IMR-90 (cell line): ENCODE measurements around the gene CDC5L. TPM values are rescaled to one million over a fixed set of nuclear protein-coding genes. Genes with fewer than 3 reads are reported as not detected.

ENCODE experiments used
- ATAC-seq: fragments of 200-7000 bp; cut with Tn5 transposase; 2 replicates; pipeline ENCODE4 v1.9.1; 2020; ENCODE audit warnings: low read depth, mild to moderate bottlenecking, moderate library complexity
- BruUV-seq: library from RNA; stranded (reverse); fragments of 400-500 nt; replicated peaks from 2 replicates; lab custom pipeline; 2021; lab: Mats Ljungman, UMichigan
- CTCF ChIA-PET: fragments of 300-600 bp; formaldehyde crosslinking; extraction: SDS; loops from one replicate; lab custom pipeline; 2021; ENCODE audit warnings: antibody characterized with exemption; lab: Yijun Ruan, JAX
- POLR2A ChIA-PET: fragments of 300-600 bp; sonication (Branson Sonifier 250); formaldehyde crosslinking; loops from one replicate; lab custom pipeline; 2022; ENCODE audit warnings: antibody characterized with exemption; ENCODE audit not compliant: unreplicated experiment; lab: Charles Lee
- DNase-seq: peaks from one replicate; pipeline ENCODE4 v3.0.0; 2013
- H2AFZ ChIP-seq: replicated peaks from 2 replicates; pipeline ENCODE3; 2013; ENCODE audit warnings: low read length, mild to moderate bottlenecking; ENCODE audit not compliant: poor library complexity
- H2AK5ac ChIP-seq: 2 replicates; pipeline ENCODE4 v1.6.1; 2013; ENCODE audit warnings: low read depth, low read length, inconsistent platforms
- H2AK9ac ChIP-seq: replicated peaks from 2 replicates; pipeline ENCODE3; 2013; ENCODE audit warnings: mild to moderate bottlenecking, low read depth, low read length, moderate library complexity; ENCODE audit not compliant: poor library complexity
- H2BK120ac ChIP-seq: 2 replicates; pipeline ENCODE4 v1.6.1; 2013; ENCODE audit warnings: low read depth, low read length, inconsistent platforms
- H2BK15ac ChIP-seq: 3 replicates; pipeline ENCODE4 v1.6.1; 2013; ENCODE audit warnings: low read depth, low read length, inconsistent platforms
- H2BK20ac ChIP-seq: 2 replicates; pipeline ENCODE4 v1.6.1; 2013; ENCODE audit warnings: low read depth, mild to moderate bottlenecking, inconsistent platforms, low read length, moderate library complexity
- H2BK5ac ChIP-seq: 2 replicates; pipeline ENCODE4 v1.6.1; 2013; ENCODE audit warnings: mild to moderate bottlenecking, low read depth, low read length, inconsistent platforms; ENCODE audit not compliant: poor library complexity, severe bottlenecking
- H3K14ac ChIP-seq: replicated peaks from 2 replicates; pipeline ENCODE4 v1.6.1; 2013; ENCODE audit warnings: low read depth, low read length, inconsistent platforms
- H3K18ac ChIP-seq: 2 replicates; pipeline ENCODE4 v1.6.1; 2013; ENCODE audit warnings: low read depth, low read length, control low read depth
- H3K23ac ChIP-seq: 2 replicates; pipeline ENCODE4 v1.6.1; 2013; ENCODE audit warnings: low read depth, low read length, inconsistent platforms
- H3K27ac ChIP-seq: 2 replicates; pipeline ENCODE4 v1.5.1; 2013; ENCODE audit warnings: mild to moderate bottlenecking, control low read depth, low read length; ENCODE audit not compliant: insufficient read depth
- H3K27me3 ChIP-seq: 2 replicates; pipeline ENCODE4 v1.6.1; 2013; ENCODE audit warnings: low read length; ENCODE audit not compliant: control insufficient read depth, insufficient read depth
- H3K36me3 ChIP-seq: 2 replicates; pipeline ENCODE4 v1.6.1; 2013; ENCODE audit warnings: low read length, mixed read lengths; ENCODE audit not compliant: control insufficient read depth, insufficient read depth
- H3K4ac ChIP-seq: 2 replicates; pipeline ENCODE4 v1.6.1; 2013; ENCODE audit warnings: low read depth, low read length, inconsistent platforms
- H3K4me1 ChIP-seq: 2 replicates; pipeline ENCODE4 v1.6.1; 2013; ENCODE audit warnings: low read length, mixed read lengths; ENCODE audit not compliant: control insufficient read depth, insufficient read depth
- H3K4me2 ChIP-seq: 2 replicates; pipeline ENCODE4 v1.6.1; 2013; ENCODE audit warnings: low read depth, mild to moderate bottlenecking, control low read depth, low read length, moderate library complexity
- H3K4me3 ChIP-seq: 2 replicates; pipeline ENCODE4 v1.5.1; 2013; ENCODE audit warnings: low read depth, mild to moderate bottlenecking, control low read depth, low read length, moderate library complexity; ENCODE audit not compliant: insufficient read depth
- H3K56ac ChIP-seq: 2 replicates; pipeline ENCODE4 v1.6.1; 2013; ENCODE audit warnings: low read length, inconsistent platforms; ENCODE audit not compliant: insufficient read depth; ENCODE audit errors: extremely low read depth
- H3K79me1 ChIP-seq, 2 experiments: 2 replicates each; pipeline ENCODE4 v1.6.1; 2013; ENCODE audit warnings: low read length in 2 of 2, inconsistent platforms in 1 of 2, low read depth in 1 of 2
- H3K9ac ChIP-seq: 2 replicates; pipeline ENCODE4 v1.6.1; 2013; ENCODE audit warnings: low read depth, low read length, control low read depth
- H3K9me1 ChIP-seq: 2 replicates; pipeline ENCODE4 v1.6.1; 2013; ENCODE audit warnings: low read length, inconsistent platforms; ENCODE audit not compliant: insufficient read depth
- H3K9me3 ChIP-seq: 2 replicates; pipeline ENCODE4 v1.6.1; 2013; ENCODE audit warnings: low read length; ENCODE audit not compliant: control insufficient read depth, insufficient read depth
- H4K20me1 ChIP-seq: 2 replicates; pipeline ENCODE4 v1.6.1; 2013; ENCODE audit warnings: low read length, inconsistent platforms; ENCODE audit not compliant: insufficient read depth
- H4K5ac ChIP-seq: 2 replicates; pipeline ENCODE4 v1.6.1; 2013; ENCODE audit warnings: mild to moderate bottlenecking, low read depth, low read length, control low read depth
- H4K8ac ChIP-seq, 2 experiments: 2 replicates each; pipeline ENCODE4 v1.6.1; 2013; ENCODE audit warnings: low read depth in 2 of 2, low read length in 2 of 2, control low read depth in 1 of 2, inconsistent platforms in 1 of 2
- H4K91ac ChIP-seq: 2 replicates; pipeline ENCODE4 v1.6.1; 2013; ENCODE audit warnings: low read depth, low read length, inconsistent platforms; ENCODE audit not compliant: insufficient read depth
- BHLHE40 ChIP-seq: fragments of 150-350 bp; IDR thresholded peaks from 2 replicates; pipeline ENCODE4 v1.6.1; 2016; ENCODE audit warnings: mild to moderate bottlenecking, low read depth, low read length
- CEBPB ChIP-seq: IDR thresholded peaks from 2 replicates; pipeline ENCODE4 v1.6.1; 2012; ENCODE audit warnings: low read depth, low read length, improper control_type of control experiment
- CHD1 ChIP-seq: IDR thresholded peaks from 2 replicates; pipeline ENCODE4 v1.6.1; 2012; ENCODE audit warnings: low read depth, low read length, improper control_type of control experiment
- CTCF ChIP-seq: conservative IDR thresholded peaks from 2 replicates; pipeline ENCODE4 v1.5.1; 2012; ENCODE audit warnings: mild to moderate bottlenecking, low read depth, low read length, improper control_type of control experiment
- ELK1 ChIP-seq: fragments of 150-350 bp; IDR thresholded peaks from 2 replicates; pipeline ENCODE4 v1.6.1; 2016; ENCODE audit warnings: low read depth, mild to moderate bottlenecking, low read length, moderate library complexity, borderline replicate concordance
- FOS ChIP-seq: fragments of 150-350 bp; IDR thresholded peaks from 2 replicates; pipeline ENCODE4 v1.6.1; 2016; ENCODE audit warnings: low read depth, low read length
- MAFK ChIP-seq: IDR thresholded peaks from 2 replicates; pipeline ENCODE4 v1.6.1; 2012; ENCODE audit warnings: low read depth, low read length, improper control_type of control experiment
- MAZ ChIP-seq: IDR thresholded peaks from 2 replicates; pipeline ENCODE4 v1.6.1; 2012; ENCODE audit warnings: low read depth, mild to moderate bottlenecking, low read length, improper control_type of control experiment, moderate library complexity, borderline replicate concordance
- MXI1 ChIP-seq: IDR thresholded peaks from 2 replicates; pipeline ENCODE4 v1.6.1; 2012; ENCODE audit warnings: low read depth, mild to moderate bottlenecking, low read length, moderate library complexity, borderline replicate concordance
- NFE2L2 ChIP-seq: fragments of 150-350 bp; IDR thresholded peaks from 2 replicates; pipeline ENCODE4 v1.6.1; 2016; ENCODE audit warnings: low read depth, mild to moderate bottlenecking, low read length
- POLR2A ChIP-seq: IDR thresholded peaks from 2 replicates; pipeline ENCODE4 v1.6.1; 2012; ENCODE audit warnings: mild to moderate bottlenecking, low read depth, low read length
- RAD21 ChIP-seq: IDR thresholded peaks from 2 replicates; pipeline ENCODE4 v1.6.1; 2012; ENCODE audit warnings: low read length, improper control_type of control experiment
- RCOR1 ChIP-seq: IDR thresholded peaks from 2 replicates; pipeline ENCODE4 v1.6.1; 2012; ENCODE audit warnings: mild to moderate bottlenecking, low read length, improper control_type of control experiment; ENCODE audit not compliant: insufficient replicate concordance
- RFX5 ChIP-seq: IDR thresholded peaks from 2 replicates; pipeline ENCODE4 v1.8.0; 2012; ENCODE audit warnings: low read depth, mild to moderate bottlenecking, low read length, moderate library complexity
- SMC3 ChIP-seq: fragments of 150-350 bp; IDR thresholded peaks from 2 replicates; pipeline ENCODE4 v1.6.1; 2016; ENCODE audit warnings: low read depth, mild to moderate bottlenecking, antibody characterized with exemption, low read length, moderate library complexity
- WGBS, 2 experiments: methylation state at CpG; one replicate each; pipeline versions ENCODE4 v1.1.5 to v1.1.7; 2013; ENCODE audit warnings: missing lambda C conversion rate in 2 of 2; ENCODE audit not compliant: insufficient read length in 1 of 2; ENCODE audit errors: extremely low coverage in 2 of 2; 5-methylcytosine and 5-hydroxymethylcytosine counted together
- dilution Hi-C: fragments of 300-500 bp; cut with HindIII; formaldehyde crosslinking; loops from one replicate; pipeline ENCODE4 v1.14.3; 2018; ENCODE audit warnings: low sequenced_read_pairs; ENCODE audit not compliant: unreplicated experiment
- in situ Hi-C: fragments of 300-500 bp; cut with MboI; formaldehyde crosslinking; loops from 3 replicates; pipeline ENCODE4 v1.14.3; 2019; ENCODE audit warnings: low sequenced_read_pairs, inconsistent platforms, mixed read lengths
- intact Hi-C: fragments of 100-400 bp; cut with micrococcal nuclease; formaldehyde crosslinking; loops from 2 replicates; pipeline ENCODE4 v1.10.0; 2022
- polyA plus RNA-seq, 3 experiments: library from polyadenylated mRNA; depleted of rRNA; stranded (reverse); fragments of >200 nt; gene quantifications; 2 replicates each; pipeline ENCODE4 v1.2.3, GENCODE V29; 2012; ENCODE audit warnings: low replicate concordance in 1 of 3
- total RNA-seq: library from RNA; depleted of rRNA; stranded (reverse); fragments of >200 nt; gene quantifications from 2 replicates; pipeline ENCODE4 v1.2.3, GENCODE V29; 2012
- TF ChIP-seq, protein P1 (sequence below): fragments of 150-350 bp; IDR thresholded peaks from 2 replicates; pipeline ENCODE4 v1.6.1; 2017; ENCODE audit warnings: mild to moderate bottlenecking, antibody characterized with exemption, low read length, low read depth

CDC5L gene
- total and polyA plus RNA-seq, 2 of the 4 experiments (the other 2 are of a cell fraction) = 9.9 to 17.7 TPM

- CTCF ChIA-PET = interaction anchor here (1.2 kb wide), 1 partner anchor 17 kb away, joined by 5 read pairs; no protein-coding TSS in a partner anchor
- Histone ChIP-seq H3K14ac (no peak overlapping the region), H4K91ac (no peak overlapping the region), H2BK20ac (no peak overlapping the region), H3K36me3 (no peaks in the 10 kb centered on the region), H2AK5ac (no peak overlapping the region), H2AK9ac (no peak overlapping the region), H3K79me1 (no peaks in the 10 kb centered on the region), H4K5ac (no peak overlapping the region), H2BK15ac (no peak overlapping the region), H3K56ac (no peak overlapping the region), H3K4me1 (peaks cover 2% of the 10 kb centered on the region; the same call in 1 of the 2 replicates), H3K9ac (no peak overlapping the region), H3K27ac (no peak overlapping the region), H3K4ac (no peak overlapping the region), H4K20me1 (no peaks in the 10 kb centered on the region), H3K23ac (no peak overlapping the region), H4K8ac (no peak overlapping the region), H3K4me3 (no peak overlapping the region), H2BK120ac (no peak overlapping the region), H3K27me3 (peaks cover 13% of the 10 kb centered on the region), H3K18ac (no peak overlapping the region), H2AFZ (no peak overlapping the region), H3K4me2 (no peak overlapping the region), H3K9me1 (no peaks in the 10 kb centered on the region), H3K9me3 (no peaks in the 10 kb centered on the region), H2BK5ac (no peak overlapping the region)
- intact Hi-C loops (no loop called here), dilution Hi-C loops (no loop called here), in situ Hi-C loops (loop anchor here (10.0 kb wide), 1 partner anchor 172 kb away; no protein-coding TSS in a partner anchor)
- TF ChIP-seq POLR2A (no peak), SMC3 (no peak), RAD21 (no peak), CEBPB (no peak), FOS (no peak), BHLHE40 (no peak), ELK1 (no peak), MAFK (no peak), MAZ (no peak), RCOR1 (no peak), MXI1 (no peak), NFE2L2 (no peak), RFX5 (no peak), CTCF (no peak), CHD1 (no peak)
- TF ChIP-seq, protein P1, sequence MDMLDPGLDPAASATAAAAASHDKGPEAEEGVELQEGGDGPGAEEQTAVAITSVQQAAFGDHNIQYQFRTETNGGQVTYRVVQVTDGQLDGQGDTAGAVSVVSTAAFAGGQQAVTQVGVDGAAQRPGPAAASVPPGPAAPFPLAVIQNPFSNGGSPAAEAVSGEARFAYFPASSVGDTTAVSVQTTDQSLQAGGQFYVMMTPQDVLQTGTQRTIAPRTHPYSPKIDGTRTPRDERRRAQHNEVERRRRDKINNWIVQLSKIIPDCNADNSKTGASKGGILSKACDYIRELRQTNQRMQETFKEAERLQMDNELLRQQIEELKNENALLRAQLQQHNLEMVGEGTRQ = no peak
- 86% methylated on average over 9 of the region's 13 CpGs; no CpG with 5 or more reads in 1 of the 2 experiments for WGBS, 2 experiments
- ATAC-seq = no peak
- no TSS peak for BruUV-seq
- POLR2A ChIA-PET = no interaction called here
- DNase-seq = no peak
Observed at GRCh38 chr6:44472250-44472945, 84.9 kb downstream of the CDC5L start.
